Neural progenitor cell (in vitro differentiated cells): ENCODE data around the gene NADSYN1.

ENCODE experiments used
- CTCF ChIP-seq: fragments of 200-600 bp; sonication (generic); IDR thresholded peaks from 2 replicates; pipeline ENCODE4 v1.5.1; 2017; ENCODE audit warnings: antibody characterized with exemption, mild to moderate bottlenecking
- EZH2phosphoT487 ChIP-seq: fragments of 200-600 bp; sonication (generic); IDR thresholded peaks from 2 replicates; pipeline ENCODE4 v1.6.1; 2017; ENCODE audit warnings: antibody characterized with exemption

- no peak for TF ChIP-seq CTCF
- no peak for TF ChIP-seq EZH2phosphoT487
Measured at GRCh38 chr11:71450507-71450906, 2.5 kb upstream of the NADSYN1 start.
